Progenitor cell of endocrine pancreas (in vitro differentiated cells): ENCODE data around the gene MZT1. TPM values are rescaled to one million over a fixed set of nuclear protein-coding genes. Genes with fewer than 3 reads are reported as not detected.
A peak's percentile ranks its signal among the peaks of the same experiment; 100 is the strongest.

ENCODE experiments used
- DNase-seq: peaks from one replicate; pipeline ENCODE4 v3.0.0; 2021; ENCODE audit warnings: low spot score; ENCODE audit not compliant: unreplicated experiment
- H3K27ac Mint-ChIP-seq: 2 replicates; pipeline ENCODE4 v1.8.0; 2021; ENCODE audit warnings: mild to moderate bottlenecking, moderate library complexity, mixed read lengths
- H3K27me3 Mint-ChIP-seq: 2 replicates; pipeline ENCODE4 v1.8.0; 2021; ENCODE audit warnings: mixed read lengths
- H3K36me3 Mint-ChIP-seq: 2 replicates; pipeline ENCODE4 v1.8.0; 2022; ENCODE audit warnings: mixed read lengths; ENCODE audit not compliant: insufficient read depth
- H3K4me1 Mint-ChIP-seq: 2 replicates; pipeline ENCODE4 v1.8.0; 2021; ENCODE audit warnings: low read depth, mixed read lengths
- H3K4me3 Mint-ChIP-seq: 2 replicates; pipeline ENCODE4 v1.8.0; 2021; ENCODE audit warnings: low read depth, mild to moderate bottlenecking, moderate library complexity, mixed read lengths
- H3K9me3 Mint-ChIP-seq: 2 replicates; pipeline ENCODE4 v1.8.0; 2021; ENCODE audit warnings: low read depth, mixed read lengths
- CTCF ChIP-seq: fragments of 200-600 bp; sonication (generic); IDR thresholded peaks from one replicate; pipeline ENCODE4 v1.5.0; 2021; ENCODE audit warnings: antibody characterized with exemption, mild to moderate bottlenecking; ENCODE audit not compliant: unreplicated experiment
- total RNA-seq: library from RNA; stranded (reverse); gene quantifications from 2 replicates; pipeline ENCODE4 v1.2.1, GENCODE V29; 2021

Gene MZT1
- total RNA-seq, 1 donor from 2014 or later: 9.8 TPM

- no peaks in the 10 kb centered on the region for H3K27me3 Mint-ChIP-seq
- no peak for DNase-seq
- H3K4me3 Mint-ChIP-seq: no peak overlapping the region
- no peak overlapping the region for H3K27ac Mint-ChIP-seq
- H3K4me1 Mint-ChIP-seq: no peaks in the 10 kb centered on the region
- no peak for TF ChIP-seq CTCF
- H3K36me3 Mint-ChIP-seq: peaks cover 36% of the 10 kb centered on the region
- H3K9me3 Mint-ChIP-seq: peaks cover 4% of the 10 kb centered on the region
These were observed 26.7 kb upstream of the MZT1 start for GRCh38 chr13:72754111-72754510.

GRCh38 chr13:72751220-72751619 is 23.8 kb upstream of the MZT1 start:
- no peak overlapping the region for H3K27ac Mint-ChIP-seq
- H3K9me3 Mint-ChIP-seq: peaks cover 4% of the 10 kb centered on the region
- no peaks in the 10 kb centered on the region for H3K4me1 Mint-ChIP-seq
- peaks cover 42% of the 10 kb centered on the region for H3K36me3 Mint-ChIP-seq
- H3K27me3 Mint-ChIP-seq: no peaks in the 10 kb centered on the region
- no peak for DNase-seq
- H3K4me3 Mint-ChIP-seq: no peak overlapping the region
- TF ChIP-seq CTCF: no peak

GRCh38 chr13:72745260-72745659 is 17.8 kb upstream of the MZT1 start:
- Mint-ChIP-seq H3K27ac (peak overlapping the region; percentile 51), H3K4me3 (no peak overlapping the region), H3K36me3 (peaks cover 18% of the 10 kb centered on the region), H3K27me3 (no peaks in the 10 kb centered on the region), H3K9me3 (no peaks in the 10 kb centered on the region), H3K4me1 (no peaks in the 10 kb centered on the region)
- no peak for TF ChIP-seq CTCF
- DNase-seq: no peak

GRCh38 chr13:72740015-72740414 is 12.6 kb upstream of the MZT1 start:
- no peaks in the 10 kb centered on the region for H3K9me3 Mint-ChIP-seq
- H3K4me1 Mint-ChIP-seq: no peaks in the 10 kb centered on the region
- peaks cover 7% of the 10 kb centered on the region for H3K36me3 Mint-ChIP-seq
- H3K27me3 Mint-ChIP-seq: no peaks in the 10 kb centered on the region
- peak overlapping the region; percentile 10 for H3K27ac Mint-ChIP-seq
- TF ChIP-seq CTCF: no peak
- H3K4me3 Mint-ChIP-seq: no peak overlapping the region
- DNase-seq: no peak

- H3K4me3 Mint-ChIP-seq: no peak overlapping the region
- H3K27ac Mint-ChIP-seq: no peak overlapping the region
- TF ChIP-seq CTCF: no peak
- no peak for DNase-seq
- no peaks in the 10 kb centered on the region for H3K9me3 Mint-ChIP-seq
- no peaks in the 10 kb centered on the region for H3K4me1 Mint-ChIP-seq
- peaks cover 13% of the 10 kb centered on the region for H3K36me3 Mint-ChIP-seq
- no peaks in the 10 kb centered on the region for H3K27me3 Mint-ChIP-seq
These were observed 9.6 kb upstream of the MZT1 start for GRCh38 chr13:72737033-72737432.
